ENCODE data around the gene RPUSD1. TPM values are rescaled to one million over a fixed set of nuclear protein-coding genes. Genes with fewer than 3 reads are reported as not detected.

The RPUSD1 gene
- total RNA-seq, 4 donors from 2014 or later = 5.9 to 80.0 (median 16.7) TPM

GRCh38 chr16:781346-782010 is 6.7 kb downstream of the RPUSD1 start:
- DNase-seq = no peak
- Histone ChIP-seq H3K9me3 (no peaks in the 10 kb centered on the region), H3K27ac (no peak overlapping the region), H3K36me3 (no peaks in the 10 kb centered on the region), H3K4me3 (no peak overlapping the region), H3K4me1 (no peaks in the 10 kb centered on the region), H3K27me3 (no peaks in the 10 kb centered on the region)
- intact Hi-C loops (cut with DNase I; ENCODE audit: low total_unique reads) = no loop called here
- TF ChIP-seq CTCF (IDR thresholded peaks at IDR 0.05) = no peak
- no peak for TF ChIP-seq POLR2A (IDR thresholded peaks at IDR 0.05)

DNA sequence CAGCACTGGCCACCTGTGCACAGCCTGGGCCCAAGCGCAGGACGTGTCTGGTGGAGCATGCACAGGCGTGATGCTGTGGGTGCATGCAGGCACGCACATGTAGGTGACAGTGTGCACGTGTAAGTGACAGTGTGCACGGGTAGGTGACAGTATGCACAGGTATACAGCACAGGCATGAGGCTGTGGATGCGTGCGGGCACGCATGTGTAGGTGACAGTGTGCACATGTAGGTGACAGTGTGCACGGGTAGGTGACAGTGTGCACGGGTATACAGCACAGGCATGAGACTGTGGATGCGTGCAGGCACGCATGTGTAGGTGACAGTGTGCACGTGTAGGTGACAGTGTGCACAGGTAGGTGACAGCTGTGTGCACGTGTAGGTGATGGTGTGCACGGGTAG is 7.9 kb downstream of the RPUSD1 start:
- DNase-seq = no peak
- Histone ChIP-seq H3K27me3 (no peaks in the 10 kb centered on the region), H3K4me3 (no peak overlapping the region), H3K36me3 (no peaks in the 10 kb centered on the region), H3K27ac (no peak overlapping the region), H3K9me3 (no peaks in the 10 kb centered on the region), H3K4me1 (no peaks in the 10 kb centered on the region)
- intact Hi-C loops (cut with DNase I; ENCODE audit: low total_unique reads) = no loop called here
- no peak for TF ChIP-seq POLR2A (IDR thresholded peaks at IDR 0.05)
- TF ChIP-seq CTCF (IDR thresholded peaks at IDR 0.05) = no peak

- Histone ChIP-seq H3K9me3 (no peaks in the 10 kb centered on the region), H3K27me3 (no peaks in the 10 kb centered on the region), H3K4me1 (no peaks in the 10 kb centered on the region), H3K36me3 (no peaks in the 10 kb centered on the region), H3K27ac (no peak overlapping the region), H3K4me3 (no peak overlapping the region)
- DNase-seq = no peak
- no peak for TF ChIP-seq POLR2A (IDR thresholded peaks at IDR 0.05)
- no peak for TF ChIP-seq CTCF (IDR thresholded peaks at IDR 0.05)
- intact Hi-C loops (cut with DNase I; ENCODE audit: low total_unique reads) = no loop called here
These were observed 8.6 kb downstream of the RPUSD1 start for GRCh38 chr16:779561-779960.

DNA sequence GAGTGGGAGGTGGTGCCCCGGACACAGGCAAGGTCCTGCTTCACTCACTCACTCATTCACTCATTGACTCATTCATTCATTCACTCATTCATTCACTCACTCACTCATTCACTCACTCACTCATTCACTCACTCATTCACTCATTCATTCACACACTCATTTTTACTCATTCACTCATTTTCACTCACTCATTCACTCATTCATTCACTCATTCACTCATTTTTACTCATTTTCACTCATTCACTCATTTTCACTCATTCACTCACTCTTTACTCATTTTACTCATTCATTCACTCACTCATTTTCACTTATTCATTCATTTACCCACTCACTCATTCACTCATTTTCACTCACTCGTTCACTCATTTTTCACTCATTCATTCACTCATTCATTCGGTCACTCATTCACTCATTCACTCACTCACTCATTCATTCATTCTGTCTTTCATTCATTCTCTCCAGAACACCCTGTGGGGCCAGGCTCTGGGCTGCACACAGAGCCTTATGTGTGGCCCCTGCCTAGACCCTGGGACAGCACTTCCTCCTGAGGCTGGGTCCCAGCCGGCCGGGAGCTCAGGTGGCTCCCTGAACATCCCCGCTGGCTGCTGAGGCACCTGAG is 9.2 kb downstream of the RPUSD1 start:
- Histone ChIP-seq H3K27ac (no peak overlapping the region), H3K9me3 (no peaks in the 10 kb centered on the region), H3K27me3 (no peaks in the 10 kb centered on the region), H3K4me3 (no peak overlapping the region), H3K4me1 (no peaks in the 10 kb centered on the region), H3K36me3 (no peaks in the 10 kb centered on the region)
- intact Hi-C loops (cut with DNase I; ENCODE audit: low total_unique reads) = no loop called here
- TF ChIP-seq POLR2A (IDR thresholded peaks at IDR 0.05) (no peak), CTCF (IDR thresholded peaks at IDR 0.05) (no peak)
- DNase-seq = no peak

DNA sequence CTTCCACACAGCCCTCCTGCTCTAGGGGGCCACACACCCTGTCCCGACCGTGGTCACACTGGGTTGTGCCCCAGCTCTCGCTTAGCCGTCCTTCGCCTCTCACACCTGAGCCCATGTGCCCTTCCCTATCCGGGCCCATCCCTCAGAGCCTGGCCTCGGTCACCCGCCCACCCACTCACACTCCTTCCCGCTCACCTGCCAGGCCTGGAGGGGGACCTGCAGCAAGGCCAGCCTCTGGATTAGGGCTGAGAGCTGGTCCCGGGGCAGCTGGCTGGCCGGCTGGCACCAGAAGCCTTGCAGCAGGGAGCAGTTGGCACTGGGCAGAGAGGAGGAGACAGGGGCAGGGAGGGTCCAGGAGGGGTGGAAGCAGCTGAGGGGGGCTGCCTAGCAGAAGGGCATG is 9.7 kb downstream of the RPUSD1 start:
- H3K27me3 ChIP-seq = no peaks in the 10 kb centered on the region
- no peak overlapping the region for H3K27ac ChIP-seq
- intact Hi-C loops (cut with DNase I; ENCODE audit: low total_unique reads) = no loop called here
- no peaks in the 10 kb centered on the region for H3K4me1 ChIP-seq
- no peak overlapping the region for H3K4me3 ChIP-seq
- no peaks in the 10 kb centered on the region for H3K9me3 ChIP-seq
- TF ChIP-seq POLR2A (IDR thresholded peaks at IDR 0.05) (no peak), CTCF (IDR thresholded peaks at IDR 0.05) (no peak)
- DNase-seq = no peak
- H3K36me3 ChIP-seq = no peaks in the 10 kb centered on the region

All from uterus (tissue), 4 donors.